WTC11 (cell line): Measurements from ENCODE around the gene LLGL2. TPM values are rescaled to one million over a fixed set of nuclear protein-coding genes. Genes with fewer than 3 reads are reported as not detected.

Source experiments
- ATAC-seq: fragments of 200-7000 bp; cut with Tn5 transposase; 2 replicates; pipeline ENCODE4 v1.10.0; 2021; ENCODE audit warnings: mild to moderate bottlenecking, moderate library complexity
- CTCF ChIA-PET: fragments of 300-600 bp; sonication (Branson Sonifier 250); formaldehyde crosslinking; loops from one replicate; lab custom pipeline; 2021; ENCODE audit warnings: antibody characterized with exemption; lab: Charles Lee
- POLR2A ChIA-PET: fragments of 350-600 bp; sonication (Branson Sonifier 250); formaldehyde crosslinking; loops from one replicate; lab custom pipeline; 2021; ENCODE audit warnings: antibody characterized with exemption; lab: Charles Lee
- DNase-seq: peaks from one replicate; pipeline ENCODE4 v3.0.0; 2021; ENCODE audit warnings: low spot score
- H3K27ac Mint-ChIP-seq: 2 replicates; pipeline ENCODE4 v1.8.0; 2021; ENCODE audit warnings: mixed read lengths
- H3K27me3 Mint-ChIP-seq: 2 replicates; pipeline ENCODE4 v1.8.0; 2021; ENCODE audit warnings: low read depth, mild to moderate bottlenecking, moderate library complexity, mixed read lengths
- H3K36me3 Mint-ChIP-seq: 2 replicates; pipeline ENCODE4 v1.8.0; 2021; ENCODE audit warnings: mixed read lengths
- H3K4me1 Mint-ChIP-seq: 2 replicates; pipeline ENCODE4 v1.8.0; 2022; ENCODE audit warnings: mixed read lengths
- H3K4me3 Mint-ChIP-seq: 2 replicates; pipeline ENCODE4 v1.8.0; 2021; ENCODE audit warnings: mild to moderate bottlenecking, moderate library complexity, mixed read lengths
- H3K9me3 Mint-ChIP-seq: 2 replicates; pipeline ENCODE4 v1.8.0; 2021; ENCODE audit warnings: mixed read lengths
- AFF4 ChIP-seq: sonication (generic); formaldehyde crosslinking; IDR thresholded peaks from 2 replicates; pipeline ENCODE4 v1.8.1; 2023; ENCODE audit warnings: mild to moderate bottlenecking, missing genetic modification reagents, borderline replicate concordance
- AR ChIP-seq: fragments of 250-450 bp; sonication (Bioruptor Pico); IDR thresholded peaks from 2 replicates; pipeline ENCODE4 v1.9.0; 2021; ENCODE audit warnings: mild to moderate bottlenecking
- ATF1 ChIP-seq: sonication (generic); formaldehyde crosslinking; IDR thresholded peaks from 2 replicates; pipeline ENCODE4 v1.8.1; 2023; ENCODE audit warnings: mild to moderate bottlenecking, moderate library complexity, missing genetic modification reagents
- E2F1 ChIP-seq: sonication (generic); formaldehyde crosslinking; IDR thresholded peaks from 2 replicates; pipeline ENCODE4 v1.8.0; 2022; ENCODE audit warnings: mild to moderate bottlenecking, missing genetic modification reagents
- ERG ChIP-seq: fragments of 250-450 bp; sonication (Bioruptor Pico); IDR thresholded peaks from 2 replicates; pipeline ENCODE4 v1.8.0; 2021; ENCODE audit warnings: mild to moderate bottlenecking
- FOXP1 ChIP-seq: sonication (generic); formaldehyde crosslinking; IDR thresholded peaks from 2 replicates; pipeline ENCODE4 v1.8.0; 2022; ENCODE audit warnings: missing genetic modification reagents, mild to moderate bottlenecking, moderate library complexity, borderline replicate concordance
- JAZF1 ChIP-seq: fragments of 250-450 bp; sonication (Bioruptor Pico); IDR thresholded peaks from 2 replicates; pipeline ENCODE4 v1.9.0; 2021; ENCODE audit warnings: moderate library complexity, mild to moderate bottlenecking, inconsistent platforms
- MLX ChIP-seq: sonication (generic); formaldehyde crosslinking; IDR thresholded peaks from 2 replicates; pipeline ENCODE4 v1.8.1; 2023; ENCODE audit warnings: mild to moderate bottlenecking, missing genetic modification reagents, moderate library complexity
- SMAD4 ChIP-seq: sonication (generic); formaldehyde crosslinking; IDR thresholded peaks from 2 replicates; pipeline ENCODE4 v1.8.0; 2022; ENCODE audit warnings: mild to moderate bottlenecking, missing genetic modification reagents
- TP53 ChIP-seq: sonication (generic); formaldehyde crosslinking; IDR thresholded peaks from 2 replicates; pipeline ENCODE4 v1.8.1; 2023; ENCODE audit warnings: mild to moderate bottlenecking, missing genetic modification reagents
- ZNF512 ChIP-seq: sonication (generic); formaldehyde crosslinking; IDR thresholded peaks from 2 replicates; pipeline ENCODE4 v1.8.1; 2022; ENCODE audit warnings: missing genetic modification reagents, borderline replicate concordance
- ZSCAN18 ChIP-seq: fragments of 250-450 bp; sonication (Bioruptor Pico); IDR thresholded peaks from 2 replicates; pipeline ENCODE4 v2.1.2; 2022; ENCODE audit warnings: mild to moderate bottlenecking, moderate library complexity
- total RNA-seq: library from RNA; stranded (reverse); gene quantifications from 3 replicates; pipeline ENCODE4 v1.2.3, GENCODE V29; 2021

The LLGL2 gene
- total RNA-seq, 1 experiment from 2014 or later, result 103 TPM

GRCh38 chr17:75558666-75559530 is 33.4 kb downstream of the LLGL2 start (continued):
- no peak for TF ChIP-seq ZNF512 (CRISPR knock-in tag)
- no peak for TF ChIP-seq FOXP1 (CRISPR knock-in tag)
- no peak for TF ChIP-seq ATF1 (CRISPR knock-in tag)
- no peak for TF ChIP-seq MLX (CRISPR knock-in tag)

GRCh38 chr17:75559958-75560533 is 34.5 kb downstream of the LLGL2 start:
- Mint-ChIP-seq H3K9me3 (no peaks in the 10 kb centered on the region), H3K27me3 (no peaks in the 10 kb centered on the region), H3K4me3 (no peak overlapping the region), H3K27ac (no peak overlapping the region), H3K36me3 (no peaks in the 10 kb centered on the region), H3K4me1 (no peaks in the 10 kb centered on the region)
- ATAC-seq, result no peak
- no peak for DNase-seq
- CTCF ChIA-PET, result interaction anchor here (0.7 to 0.8 kb wide), 2 partner anchors 41 to 320 kb away, joined by 3 read pairs; no protein-coding TSS in a partner anchor
- no peak for TF ChIP-seq ZSCAN18 (CRISPR knock-in tag)
- TF ChIP-seq TP53 (CRISPR knock-in tag), result no peak
- TF ChIP-seq SMAD4, result no peak
- TF ChIP-seq ERG (CRISPR knock-in tag), result no peak
- no peak for TF ChIP-seq JAZF1 (CRISPR knock-in tag)
- TF ChIP-seq AR, result no peak
- no peak for TF ChIP-seq E2F1 (CRISPR knock-in tag)
- TF ChIP-seq AFF4, result no peak
- POLR2A ChIA-PET, result no interaction called here
